ENCODE data around the gene CAPN14. TPM values are rescaled to one million over a fixed set of nuclear protein-coding genes. Genes with fewer than 3 reads are reported as not detected.

CAPN14 gene
- total RNA-seq, 1 donor from 2014 or later: not detected

GRCh38 chr2:31124904-31125303, 92.4 kb downstream of the CAPN14 start:
- TF ChIP-seq CTCF (IDR thresholded peaks at IDR 0.05): no peak
- Histone ChIP-seq H3K27ac (no peak overlapping the region), H3K36me3 (no peaks in the 10 kb centered on the region), H3K27me3 (no peaks in the 10 kb centered on the region), H3K4me1 (no peaks in the 10 kb centered on the region), H3K4me3 (no peak overlapping the region), H3K9me3 (no peaks in the 10 kb centered on the region)
- intact Hi-C loops (cut with DNase I): no loop called here
- DNase-seq (ENCODE audit: low spot score in 2 of 2): no peak

Other genes with a start within 250 kb of the CAPN14 start
- gene GALNT14, start 79.1 kb downstream of the CAPN14 start, total RNA-seq: not detected
- gene EHD3, start 16.6 kb upstream of the CAPN14 start, total RNA-seq: 22.5 TPM
- not detected for gene XDH, start 197.2 kb upstream of the CAPN14 start, total RNA-seq

Measured in ascending aorta (tissue), 2 donors.